T-helper 17 cell (primary cell): ENCODE measurements around the gene TBCCD1. TPM values are rescaled to one million over a fixed set of nuclear protein-coding genes. Genes with fewer than 3 reads are reported as not detected.
"Not testable (repeated sequence)": the region's sequence is repeated elsewhere in the genome, so short reads cannot be mapped to it uniquely, and the experiment has no call there.

Experiments used
- ATAC-seq: fragments of 150-1000 bp; cut with Tn5 transposase; 2 replicates; pipeline ENCODE4 v1.10.0; 2021; ENCODE audit warnings: mild to moderate bottlenecking, moderate library complexity
- DNase-seq, 3 donors: peaks; one replicate each; pipeline versions ENCODE4 v3.0.0 to v3.0.0-alpha.2; 2020 to 2021
- H3K9me3 ChIP-seq: one replicate; pipeline ENCODE4 v1.7.0; 2013; ENCODE audit warnings: low read length, mild to moderate bottlenecking; ENCODE audit not compliant: control insufficient read depth, poor library complexity, severe bottlenecking
- H3K27ac Mint-ChIP-seq: one replicate; pipeline ENCODE4 v1.8.0; 2022; ENCODE audit warnings: mild to moderate bottlenecking, moderate library complexity, mixed read lengths
- H3K27me3 Mint-ChIP-seq: one replicate; pipeline ENCODE4 v1.8.0; 2022; ENCODE audit warnings: mixed read lengths
- H3K36me3 Mint-ChIP-seq: one replicate; pipeline ENCODE4 v1.8.0; 2022; ENCODE audit warnings: low read depth, mixed read lengths
- H3K4me1 Mint-ChIP-seq: one replicate; pipeline ENCODE4 v1.8.0; 2022; ENCODE audit warnings: mild to moderate bottlenecking, mixed read lengths
- H3K4me3 Mint-ChIP-seq: one replicate; pipeline ENCODE4 v1.8.0; 2022; ENCODE audit warnings: mild to moderate bottlenecking, moderate library complexity, mixed read lengths
- total RNA-seq, 4 donors: library from RNA in 2 of 4; stranded (reverse) in 2 of 4; gene quantifications; one replicate each; pipeline ENCODE4 v1.2.3 and lab custom pipeline; 2022 to 2026

TBCCD1 gene
- total RNA-seq, 2 donors from 2014 or later, result 12.9 to 14.2 TPM

- not testable (repeated sequence) for H3K36me3 Mint-ChIP-seq, H3K4me3 Mint-ChIP-seq, H3K27ac Mint-ChIP-seq, ATAC-seq, H3K27me3 Mint-ChIP-seq, DNase-seq, H3K9me3 ChIP-seq
- H3K4me1 Mint-ChIP-seq, result peaks cover 12% of the 10 kb centered on the region
These were observed 67.2 kb downstream of the TBCCD1 start for GRCh38 chr3:186499949-186500348.

GRCh38 chr3:186498022-186498421 lies 69.1 kb downstream of the TBCCD1 start:
- not testable (repeated sequence) for DNase-seq, H3K4me3 Mint-ChIP-seq, H3K4me1 Mint-ChIP-seq, H3K27me3 Mint-ChIP-seq, ATAC-seq, H3K36me3 Mint-ChIP-seq, H3K27ac Mint-ChIP-seq, H3K9me3 ChIP-seq

DNA sequence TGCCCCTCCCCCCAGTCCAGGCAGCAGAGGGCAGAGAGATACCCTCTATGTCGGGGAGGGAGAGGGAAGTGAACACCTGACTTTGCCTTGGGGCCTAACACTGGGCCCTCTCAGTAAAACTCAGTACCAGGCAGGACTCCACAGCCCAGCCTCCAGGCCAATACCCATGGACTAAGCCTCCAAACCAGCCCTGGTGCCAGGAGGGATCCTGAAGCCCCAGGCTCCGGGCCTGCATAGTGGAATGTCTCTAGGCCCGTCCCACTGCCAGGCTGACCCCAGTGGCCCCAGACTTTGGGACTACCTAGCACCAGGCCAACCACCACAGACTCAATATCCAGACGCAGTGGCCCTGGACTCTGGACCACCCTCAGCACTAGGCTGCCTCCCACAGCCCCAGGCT lies 69.5 kb downstream of the TBCCD1 start:
- H3K4me3 Mint-ChIP-seq, result no peak overlapping the region
- no peak overlapping the region for H3K27ac Mint-ChIP-seq
- no peak for ATAC-seq
- no peak for DNase-seq
- no peaks in the 10 kb centered on the region for H3K27me3 Mint-ChIP-seq
- no peaks in the 10 kb centered on the region for H3K9me3 ChIP-seq
- no peaks in the 10 kb centered on the region for H3K36me3 Mint-ChIP-seq
- peaks cover under 1% of the 10 kb centered on the region for H3K4me1 Mint-ChIP-seq

DNA sequence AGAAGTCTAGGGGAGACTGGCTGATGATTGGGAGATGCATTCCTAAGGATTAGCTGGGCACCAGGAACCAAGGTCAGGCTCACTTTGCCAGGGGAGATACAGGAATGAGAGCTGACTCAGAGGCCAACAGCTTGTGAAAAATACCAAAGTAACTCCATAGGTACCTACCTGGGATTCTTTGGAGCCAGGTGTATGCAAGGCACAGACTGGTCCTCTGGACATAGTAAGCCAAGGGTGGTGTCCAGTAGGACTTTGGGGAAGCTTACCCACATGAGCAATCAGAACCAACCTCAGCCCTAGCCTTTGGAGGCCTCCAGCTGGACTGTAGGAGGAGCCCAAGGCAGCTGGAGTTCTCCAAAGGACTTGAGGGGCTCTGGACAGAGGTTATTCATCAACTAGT lies 70.5 kb downstream of the TBCCD1 start:
- Mint-ChIP-seq H3K4me3 (no peak overlapping the region), H3K27ac (no peak overlapping the region)
- ATAC-seq, result no peak

More for the DNA sequence above, 70.5 kb downstream of the TBCCD1 start:
- H3K9me3 ChIP-seq, result no peaks in the 10 kb centered on the region
- Mint-ChIP-seq H3K4me1 (no peaks in the 10 kb centered on the region), H3K36me3 (no peaks in the 10 kb centered on the region), H3K27me3 (no peaks in the 10 kb centered on the region)
- no peak for DNase-seq

Other genes with a start within 250 kb of the TBCCD1 start
- 1 to 10 TPM; 1.9 to 2.6 TPM for gene DGKG, start 205.1 kb downstream of the TBCCD1 start, total RNA-seq
- 1 to 10 TPM; 2.7 to 4.3 TPM for gene CRYGS, start 23.0 kb downstream of the TBCCD1 start, total RNA-seq
- 100 to 1,000 TPM in 1 of 2 donors, 10 to 100 TPM in 1; 83.4 to 101 TPM for gene DNAJB11, start 3.4 kb upstream of the TBCCD1 start, total RNA-seq
- gene AHSG, start 45.7 kb upstream of the TBCCD1 start, total RNA-seq, result not detected
- not detected for gene FETUB, start 73.1 kb upstream of the TBCCD1 start, total RNA-seq
- not detected for gene HRG, start 98.7 kb upstream of the TBCCD1 start, total RNA-seq
- gene KNG1, start 150.0 kb upstream of the TBCCD1 start, total RNA-seq, result not detected
- 100 to 1,000 TPM; 874 to 882 TPM for gene EIF4A2, start 216.2 kb upstream of the TBCCD1 start, total RNA-seq
- 10 to 100 TPM; 11.6 to 14.5 TPM for gene RFC4, start 239.1 kb upstream of the TBCCD1 start, total RNA-seq